GM12878 (cell line): ENCODE data around the gene PBRM1. TPM values are rescaled to one million over a fixed set of nuclear protein-coding genes. Genes with fewer than 3 reads are reported as not detected.

ENCODE experiments used
- ATAC-seq: fragments of 200-7000 bp; cut with Tn5 transposase; 3 replicates; pipeline ENCODE4 v1.9.1; 2020; ENCODE audit warnings: mild to moderate bottlenecking, moderate library complexity
- BruUV-seq: library from RNA; stranded (reverse); fragments of 400-500 nt; replicated peaks from 2 replicates; lab custom pipeline; 2021; lab: Mats Ljungman, UMichigan
- CTCF ChIA-PET: fragments of 300-600 bp; sonication (Branson Sonifier 250); formaldehyde crosslinking; extraction: SDS; loops from one replicate; lab custom pipeline; 2021; ENCODE audit warnings: inconsistent platforms; lab: Yijun Ruan, JAX
- POLR2A ChIA-PET: fragments of 350-600 bp; formaldehyde crosslinking; extraction: SDS; loops from one replicate; lab custom pipeline; 2021; ENCODE audit warnings: inconsistent platforms; lab: Charles Lee
- RAD21 ChIA-PET: fragments of 300-600 bp; sonication (Branson Sonifier 250); formaldehyde crosslinking; loops from one replicate; lab custom pipeline; 2023; ENCODE audit warnings: antibody characterized with exemption; ENCODE audit not compliant: unreplicated experiment; lab: Charles Lee
- SMC1A ChIA-PET: fragments of 300-600 bp; sonication (Branson Sonifier 250); formaldehyde crosslinking; loops from one replicate; lab custom pipeline; 2023; ENCODE audit not compliant: unreplicated experiment, uncharacterized antibody; lab: Charles Lee
- DNase-seq: peaks from one replicate; pipeline ENCODE4 v3.0.0-alpha.2; 2011; ENCODE audit warnings: low read depth, low spot score
- FAIRE-seq: peaks from 3 replicates; lab custom pipeline; 2011; peaks lifted over from hg19 to GRCh38; lab: Jason Lieb, UNC
- H2AFZ ChIP-seq: 2 replicates; pipeline ENCODE4 v1.6.0; 2011; ENCODE audit warnings: low read depth, low read length, control low read depth; ENCODE audit not compliant: control insufficient read depth
- H3K27ac ChIP-seq: 2 replicates; pipeline ENCODE4 v1.5.1; 2011; ENCODE audit warnings: control low read depth; ENCODE audit not compliant: control insufficient read depth, insufficient read depth
- H3K27me3 ChIP-seq, 2 experiments: replicated peaks in 1 of 2; 2 replicates each; pipeline versions ENCODE4 v1.6.0 to v1.6.1; 2011; ENCODE audit warnings: low read length in 1 of 2; ENCODE audit not compliant: control insufficient read depth in 2 of 2, insufficient read depth in 2 of 2
- H3K36me3 ChIP-seq, 2 experiments: 2 replicates each; pipeline ENCODE4 v1.5.1; 2011; ENCODE audit warnings: low read length in 1 of 2; ENCODE audit not compliant: control insufficient read depth in 2 of 2, insufficient read depth in 2 of 2
- H3K4me1 ChIP-seq: 2 replicates; pipeline ENCODE4 v1.6.1; 2011; ENCODE audit warnings: mild to moderate bottlenecking, low read length, moderate library complexity, mixed read lengths; ENCODE audit not compliant: control insufficient read depth, insufficient read depth
- H3K4me2 ChIP-seq: 2 replicates; pipeline ENCODE4 v1.6.0; 2011; ENCODE audit warnings: control low read depth; ENCODE audit not compliant: control insufficient read depth, insufficient read depth
- H3K4me3 ChIP-seq: fragments of 200-600 bp; sonication (generic); 2 replicates; pipeline ENCODE4 v1.5.1; 2016
- H3K79me2 ChIP-seq: 2 replicates; pipeline ENCODE4 v1.6.0; 2011; ENCODE audit warnings: low read length; ENCODE audit not compliant: control insufficient read depth, insufficient read depth
- H3K9ac ChIP-seq: 2 replicates; pipeline ENCODE4 v1.8.0; 2011; ENCODE audit warnings: low read length, control low read depth, mixed read lengths; ENCODE audit not compliant: control insufficient read depth, insufficient read depth
- H3K9me3 ChIP-seq: replicated peaks from 3 replicates; pipeline ENCODE4 v1.5.1; 2011; ENCODE audit warnings: mild to moderate bottlenecking, low read length; ENCODE audit not compliant: control insufficient read depth, insufficient read depth
- H4K20me1 ChIP-seq: 2 replicates; pipeline ENCODE4 v1.6.0; 2011; ENCODE audit not compliant: control insufficient read depth, insufficient read depth
- BRCA1 ChIP-seq: IDR thresholded peaks from 2 replicates; pipeline ENCODE4 v1.6.1; 2011; ENCODE audit warnings: low read depth, low read length, improper control_type of control experiment
- CBFB ChIP-seq: IDR thresholded peaks from 2 replicates; pipeline ENCODE4 v1.6.1; 2016; ENCODE audit warnings: antibody characterized with exemption, low read depth
- FOS ChIP-seq: IDR thresholded peaks from 3 replicates; pipeline ENCODE4 v1.6.1; 2011; ENCODE audit warnings: borderline replicate concordance; ENCODE audit not compliant: insufficient read length; ENCODE audit errors: extremely low read depth
- GABPA ChIP-seq: IDR thresholded peaks from 2 replicates; pipeline ENCODE4 v1.6.1; 2014; ENCODE audit warnings: antibody characterized with exemption, low read depth, mild to moderate bottlenecking, inconsistent platforms
- HDAC6 ChIP-seq: fragments of 200-600 bp; sonication (generic); IDR thresholded peaks from one replicate; pipeline ENCODE4 v1.8.0; 2017; ENCODE audit warnings: antibody characterized with exemption; ENCODE audit not compliant: unreplicated experiment
- LARP7 ChIP-seq: fragments of 450-650 bp; IDR thresholded peaks from 2 replicates; pipeline ENCODE4 v1.6.1; 2017; ENCODE audit warnings: mild to moderate bottlenecking
- MYC ChIP-seq: IDR thresholded peaks from 2 replicates; pipeline ENCODE4 v1.6.1; 2011; ENCODE audit warnings: mild to moderate bottlenecking, low read length, moderate library complexity, inconsistent platforms; ENCODE audit not compliant: insufficient read depth, insufficient replicate concordance, insufficient read length, severe bottlenecking
- NKRF ChIP-seq: fragments of 450-650 bp; conservative IDR thresholded peaks from 2 replicates; pipeline ENCODE4 v1.6.1; 2017; ENCODE audit warnings: mild to moderate bottlenecking, moderate library complexity
- NRF1 ChIP-seq: conservative IDR thresholded peaks from 2 replicates; pipeline ENCODE4 v1.6.1; 2011; ENCODE audit warnings: mild to moderate bottlenecking, low read depth, low read length, improper control_type of control experiment
- SMAD5 ChIP-seq: IDR thresholded peaks from 2 replicates; pipeline ENCODE4 v1.6.1; 2016; ENCODE audit warnings: antibody characterized with exemption, low read depth
- SMARCA5 ChIP-seq: fragments of 450-650 bp; IDR thresholded peaks from 2 replicates; pipeline ENCODE4 v1.6.1; 2017; ENCODE audit warnings: mild to moderate bottlenecking
- WGBS: methylation state at CpG from one replicate; pipeline ENCODE4 v1.1.6; 2016; ENCODE audit warnings: low lambda C conversion rate; ENCODE audit not compliant: insufficient replicate concordance, insufficient coverage; ENCODE audit errors: missing lambda C conversion rate; 5-methylcytosine and 5-hydroxymethylcytosine counted together
- in situ Hi-C: fragments of 300-500 bp; cut with MboI; formaldehyde crosslinking; loops from 9 replicates; pipeline ENCODE4 v1.14.3; 2018; ENCODE audit warnings: mixed read lengths
- intact Hi-C: fragments of 100-400 bp; cut with micrococcal nuclease; formaldehyde crosslinking; loops from one replicate; pipeline ENCODE4 v1.14.2; 2022; ENCODE audit not compliant: unreplicated experiment
- polyA plus RNA-seq, 11 experiments: library from polyadenylated mRNA; depleted of rRNA in 4 of 11; unstranded in 6 of 11; stranded (reverse) in 5 of 11; fragments of >200 nt; fragmentation: Nextera tagmentation in 4 of 11; fragmentation: Illumina TruSeq in 1 of 11; extraction: Ambion mirVana in 4 of 11; extraction: Trizol in 1 of 11; gene quantifications; 1 replicate in 1 of 11; 2 replicates in 10 of 11; pipeline versions ENCODE4 v1.2.1 to v1.2.3, GENCODE V29; 2011 to 2016; ENCODE audit warnings: inconsistent platforms in 2 of 11, missing spikeins in 2 of 11, low read depth in 1 of 11
- total RNA-seq, 4 experiments: library from RNA; depleted of rRNA in 3 of 4; stranded (reverse); fragments of >200 nt in 3 of 4; fragmentation: Illumina TruSeq in 1 of 4; extraction: Trizol in 1 of 4; gene quantifications; 2 replicates each; pipeline versions ENCODE4 v1.2.1 to v1.2.3, GENCODE V29; 2013 to 2021
- TF ChIP-seq, protein P1 (sequence below): fragments of 150-350 bp; IDR thresholded peaks from 2 replicates; pipeline ENCODE4 v1.6.1; 2016; ENCODE audit warnings: low read depth, low read length
- TF ChIP-seq, protein P2 (sequence below): IDR thresholded peaks from 2 replicates; pipeline ENCODE4 v1.6.1; 2011; ENCODE audit warnings: mild to moderate bottlenecking, low read depth, low read length, moderate library complexity; ENCODE audit not compliant: insufficient replicate concordance

The PBRM1 gene
- total and polyA plus RNA-seq, 10 of the 15 experiments (the other 5 are each of a cell fraction or from before 2014, with no cell fraction given): 8.9 to 88.9 (median 39.3) TPM

DNA sequence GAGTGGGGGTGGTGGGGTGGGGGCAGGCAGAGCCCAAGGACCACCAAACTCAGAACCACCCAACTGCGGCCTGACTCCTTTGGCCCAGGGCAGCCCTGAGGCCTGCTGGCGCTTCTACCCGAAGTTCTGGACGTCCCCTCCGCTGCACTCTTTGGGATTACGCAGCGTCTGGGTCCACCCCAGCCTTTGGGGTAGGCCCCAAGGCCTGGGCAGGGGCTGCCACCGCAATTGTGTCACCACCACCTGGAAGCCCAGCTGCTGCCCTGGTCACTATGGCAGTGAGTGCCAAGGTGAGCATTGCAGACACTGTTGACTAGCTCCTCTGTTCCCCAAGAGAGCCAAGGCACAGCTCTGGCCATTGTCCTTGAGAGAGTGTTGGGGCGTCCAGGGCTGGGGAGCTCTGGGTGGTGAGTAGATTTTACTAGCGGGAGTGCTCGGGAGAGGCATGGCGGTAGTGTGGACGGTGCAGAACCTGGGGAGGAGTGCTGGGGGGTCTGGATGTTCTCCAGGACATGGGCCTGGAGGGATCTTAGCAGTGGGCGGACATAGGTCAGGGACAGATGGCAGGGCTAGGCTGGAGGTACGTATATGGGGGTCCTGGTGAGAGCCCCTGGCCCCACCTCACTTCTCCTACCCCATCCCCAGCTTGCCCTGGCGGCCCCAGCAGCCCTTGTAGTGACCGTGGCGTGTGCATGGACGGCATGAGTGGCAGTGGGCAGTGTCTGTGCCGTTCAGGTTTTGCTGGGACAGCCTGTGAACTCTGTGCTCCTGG is 164.8 kb downstream of the PBRM1 start (continued):
- TF ChIP-seq MYC (no peak), NRF1 (no peak), FOS (no peak)
- TF ChIP-seq, all 136 proteins: peak for 0

DNA sequence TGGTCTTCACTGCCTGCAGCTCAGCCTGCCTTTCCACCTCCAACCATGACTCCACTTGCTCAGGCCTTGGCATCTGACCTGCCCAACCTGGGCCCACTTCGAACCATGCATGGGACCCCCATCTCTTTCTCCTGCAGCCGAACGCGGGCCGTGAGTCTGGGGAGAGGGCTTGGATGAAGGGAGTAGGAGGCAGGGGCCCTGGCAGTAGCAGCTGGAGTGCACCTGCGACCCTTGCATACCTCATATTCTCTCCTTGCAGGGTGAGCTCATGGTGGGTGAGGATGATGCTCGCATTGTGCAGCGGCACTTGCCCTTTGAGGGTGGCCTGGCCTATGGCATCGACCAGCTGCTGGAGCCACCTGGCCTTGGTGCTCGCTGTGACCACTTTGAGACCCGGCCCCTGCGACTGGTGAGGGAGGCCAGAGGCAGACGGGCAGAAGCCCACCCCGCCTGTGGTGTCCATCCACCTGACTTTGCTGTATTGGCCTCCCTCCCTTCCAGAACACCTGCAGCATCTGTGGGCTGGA is 165.5 kb downstream of the PBRM1 start:
- RAD21 ChIA-PET: no interaction called here
- CTCF ChIA-PET: interaction anchor here (0.7 kb wide), 1 partner anchor 45 kb away, joined by 3 read pairs; no protein-coding TSS in a partner anchor
- Histone ChIP-seq H3K9me3 (no peaks in the 10 kb centered on the region), H2AFZ (no peak overlapping the region), H3K4me3 (no peak overlapping the region), H3K27ac (no peak overlapping the region), H3K79me2 (no peaks in the 10 kb centered on the region), H4K20me1 (no peaks in the 10 kb centered on the region), H3K4me1 (no peaks in the 10 kb centered on the region), H3K9ac (no peak overlapping the region), H3K36me3 (peaks cover 0 to 4% of the 10 kb centered on the region in 2 experiments; a peak in 2 of 4 replicates), H3K27me3 (no peaks in the 10 kb centered on the region), H3K4me2 (no peak overlapping the region)
- SMC1A ChIA-PET: interaction anchor here (0.7 kb wide), 1 partner anchor 150 kb away, joined by 3 read pairs; no protein-coding TSS in a partner anchor
- POLR2A ChIA-PET: no interaction called here
- in situ Hi-C loops (no loop called here), intact Hi-C loops (no loop called here)
- WGBS: 53% methylated on average over 14 of the region's 14 CpGs
- no TSS peak for BruUV-seq
- no peak for ATAC-seq
- FAIRE-seq: no peak
- DNase-seq: no peak
- TF ChIP-seq LARP7 (no peak), FOS (no peak), CBFB (no peak), BRCA1 (no peak), SMAD5 (no peak), NKRF (no peak), SMARCA5 (no peak), GABPA (no peak), HDAC6 (no peak)
- TF ChIP-seq, protein P1, sequence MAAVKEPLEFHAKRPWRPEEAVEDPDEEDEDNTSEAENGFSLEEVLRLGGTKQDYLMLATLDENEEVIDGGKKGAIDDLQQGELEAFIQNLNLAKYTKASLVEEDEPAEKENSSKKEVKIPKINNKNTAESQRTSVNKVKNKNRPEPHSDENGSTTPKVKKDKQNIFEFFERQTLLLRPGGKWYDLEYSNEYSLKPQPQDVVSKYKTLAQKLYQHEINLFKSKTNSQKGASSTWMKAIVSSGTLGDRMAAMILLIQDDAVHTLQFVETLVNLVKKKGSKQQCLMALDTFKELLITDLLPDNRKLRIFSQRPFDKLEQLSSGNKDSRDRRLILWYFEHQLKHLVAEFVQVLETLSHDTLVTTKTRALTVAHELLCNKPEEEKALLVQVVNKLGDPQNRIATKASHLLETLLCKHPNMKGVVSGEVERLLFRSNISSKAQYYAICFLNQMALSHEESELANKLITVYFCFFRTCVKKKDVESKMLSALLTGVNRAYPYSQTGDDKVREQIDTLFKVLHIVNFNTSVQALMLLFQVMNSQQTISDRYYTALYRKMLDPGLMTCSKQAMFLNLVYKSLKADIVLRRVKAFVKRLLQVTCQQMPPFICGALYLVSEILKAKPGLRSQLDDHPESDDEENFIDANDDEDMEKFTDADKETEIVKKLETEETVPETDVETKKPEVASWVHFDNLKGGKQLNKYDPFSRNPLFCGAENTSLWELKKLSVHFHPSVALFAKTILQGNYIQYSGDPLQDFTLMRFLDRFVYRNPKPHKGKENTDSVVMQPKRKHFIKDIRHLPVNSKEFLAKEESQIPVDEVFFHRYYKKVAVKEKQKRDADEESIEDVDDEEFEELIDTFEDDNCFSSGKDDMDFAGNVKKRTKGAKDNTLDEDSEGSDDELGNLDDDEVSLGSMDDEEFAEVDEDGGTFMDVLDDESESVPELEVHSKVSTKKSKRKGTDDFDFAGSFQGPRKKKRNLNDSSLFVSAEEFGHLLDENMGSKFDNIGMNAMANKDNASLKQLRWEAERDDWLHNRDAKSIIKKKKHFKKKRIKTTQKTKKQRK: no peak
- TF ChIP-seq, protein P2, sequence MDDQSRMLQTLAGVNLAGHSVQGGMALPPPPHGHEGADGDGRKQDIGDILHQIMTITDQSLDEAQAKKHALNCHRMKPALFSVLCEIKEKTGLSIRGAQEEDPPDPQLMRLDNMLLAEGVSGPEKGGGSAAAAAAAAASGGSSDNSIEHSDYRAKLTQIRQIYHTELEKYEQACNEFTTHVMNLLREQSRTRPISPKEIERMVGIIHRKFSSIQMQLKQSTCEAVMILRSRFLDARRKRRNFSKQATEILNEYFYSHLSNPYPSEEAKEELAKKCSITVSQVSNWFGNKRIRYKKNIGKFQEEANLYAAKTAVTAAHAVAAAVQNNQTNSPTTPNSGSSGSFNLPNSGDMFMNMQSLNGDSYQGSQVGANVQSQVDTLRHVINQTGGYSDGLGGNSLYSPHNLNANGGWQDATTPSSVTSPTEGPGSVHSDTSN: no peak
